ENCODE results near the gene ZNF709.
"Not testable (repeated sequence)": the region's sequence is repeated elsewhere in the genome, so short reads cannot be mapped to it uniquely, and the experiment has no call there.

Gene ZNF709

DNA sequence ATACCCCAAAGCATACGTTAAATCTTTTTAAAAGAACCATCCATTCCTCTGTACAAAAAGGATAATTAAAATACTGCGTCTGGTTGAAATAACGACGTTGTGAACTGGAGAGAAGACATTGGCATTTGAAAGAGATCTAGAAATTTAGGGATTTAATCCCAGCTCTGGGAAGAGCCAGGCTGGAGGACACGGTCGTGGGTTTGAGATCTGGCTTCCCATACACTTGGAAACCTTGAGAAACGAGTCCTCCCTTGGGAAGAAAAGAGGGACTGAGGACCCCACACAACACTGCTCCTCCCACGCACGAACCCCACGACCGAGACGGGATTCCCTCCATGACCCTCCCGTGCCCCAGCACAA lies 625 bp downstream of the ZNF709 start:
- H3K27ac ChIP-seq = peak overlapping the region; percentile 65
- POLR2A ChIA-PET (ENCODE audit: low non-redundant PET) = no interaction called here
- no peak for DNase-seq (ENCODE audit: low spot score)
- CTCF ChIA-PET = interaction anchor here (0.6 kb wide), 1 partner anchor 62 kb away, joined by 3 read pairs; no protein-coding TSS in a partner anchor
- no peak for TF ChIP-seq CTCF (conservative IDR thresholded peaks at IDR 0.05; ENCODE audit: low read depth)

DNA sequence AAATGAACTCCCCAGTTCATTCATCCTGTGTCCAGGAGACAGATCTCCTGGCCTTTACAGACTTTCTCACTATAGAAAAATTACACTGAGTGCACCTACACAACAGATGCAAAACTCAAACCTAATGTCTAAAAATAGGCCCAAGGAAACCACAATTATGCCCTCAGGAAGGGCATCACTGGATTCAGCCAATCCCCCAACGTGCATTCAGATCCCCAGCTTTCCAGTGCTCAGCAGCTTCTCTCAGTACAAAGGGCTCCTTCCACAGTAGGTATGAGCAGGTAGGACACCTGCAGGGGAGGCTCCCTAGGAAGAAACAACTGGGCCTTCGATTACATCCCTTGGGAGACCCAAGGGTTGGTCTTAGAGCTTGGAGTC lies 2.1 kb downstream of the ZNF709 start:
- POLR2A ChIA-PET (ENCODE audit: low non-redundant PET) = interaction anchor here (0.6 kb wide), 1 partner anchor 619 kb away, joined by 3 read pairs; no protein-coding TSS in a partner anchor

GRCh38 chr19:12481781-12482508 lies 2.7 kb downstream of the ZNF709 start:
- POLR2A ChIA-PET (ENCODE audit: low non-redundant PET) = interaction anchor here (0.6 kb wide), 1 partner anchor 10 kb away, joined by 4 read pairs; no protein-coding TSS in a partner anchor
- TF ChIP-seq CTCF (conservative IDR thresholded peaks at IDR 0.05; ENCODE audit: low read depth) = no peak
- H3K27ac ChIP-seq = no peak overlapping the region
- CTCF ChIA-PET = no interaction called here
- no peak for DNase-seq (ENCODE audit: low spot score)

More for the DNA sequence above, 2.1 kb downstream of the ZNF709 start:
- CTCF ChIA-PET = no interaction called here
- no peak for DNase-seq (ENCODE audit: low spot score)
- no peak overlapping the region for H3K27ac ChIP-seq
- no peak for TF ChIP-seq CTCF (conservative IDR thresholded peaks at IDR 0.05; ENCODE audit: low read depth)

DNA sequence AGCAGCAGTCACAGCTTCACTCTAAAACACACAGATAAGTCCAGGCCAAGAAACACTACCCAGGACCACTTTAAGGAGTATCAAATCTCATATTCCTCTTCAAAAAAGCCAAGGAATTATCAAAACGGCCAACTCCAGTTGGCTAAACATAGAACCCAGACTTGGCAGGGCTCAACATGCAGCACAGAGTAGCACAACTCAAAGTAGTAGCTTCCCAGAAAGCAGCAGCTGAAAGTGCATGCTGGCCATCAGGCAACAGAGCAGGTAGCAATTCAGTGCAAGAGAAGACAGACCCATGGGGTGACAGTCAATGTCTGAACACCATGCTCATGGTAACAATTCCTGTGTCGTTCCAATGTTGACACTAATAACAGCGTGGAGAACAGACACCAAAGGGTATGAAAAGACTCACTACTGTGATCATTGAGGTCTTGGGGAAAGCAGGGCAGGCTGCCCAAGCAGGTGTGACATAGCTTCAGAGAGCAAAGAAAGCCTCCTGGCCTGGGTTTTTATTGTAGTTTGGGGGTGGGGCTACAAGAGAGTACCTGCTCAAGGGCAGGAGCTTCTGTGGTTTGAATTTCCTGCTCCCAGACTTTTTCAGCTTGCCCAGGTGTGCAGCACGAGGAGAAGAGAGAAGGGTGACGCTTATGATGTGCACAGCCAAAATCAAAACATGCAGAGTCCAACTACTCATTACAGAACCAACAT lies 6.2 kb downstream of the ZNF709 start:
- TF ChIP-seq CTCF (conservative IDR thresholded peaks at IDR 0.05; ENCODE audit: low read depth) = no peak
- no peak overlapping the region for H3K27ac ChIP-seq
- POLR2A ChIA-PET (ENCODE audit: low non-redundant PET) = no interaction called here
- CTCF ChIA-PET = interaction anchor here (0.5 kb wide), 1 partner anchor 11 kb away, joined by 3 read pairs; no protein-coding TSS in a partner anchor
- no peak for DNase-seq (ENCODE audit: low spot score)

DNA sequence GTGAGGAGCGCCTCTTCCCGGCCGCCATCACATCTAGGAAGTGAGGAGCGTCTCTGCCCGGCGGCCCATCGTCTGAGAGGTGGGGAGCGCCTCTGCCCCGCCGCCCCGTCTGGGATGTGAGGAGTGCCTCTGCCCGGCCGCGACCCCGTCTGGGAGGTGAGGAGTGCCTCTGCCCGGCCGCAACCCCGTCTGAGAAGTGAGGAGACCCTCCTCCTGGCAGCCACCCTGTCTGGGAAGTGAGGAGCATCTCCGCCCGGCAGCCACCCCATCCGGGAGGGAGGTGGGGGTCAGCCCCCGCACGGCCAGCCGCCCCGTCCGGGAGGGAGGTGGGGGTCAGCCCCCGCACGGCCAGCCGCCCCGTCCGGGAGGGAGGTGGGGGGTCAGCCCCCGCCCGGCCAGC lies 17.0 kb downstream of the ZNF709 start:
- CTCF ChIA-PET; H3K27ac ChIP-seq; POLR2A ChIA-PET (ENCODE audit: low non-redundant PET); DNase-seq (ENCODE audit: low spot score): not testable (repeated sequence)

DNA sequence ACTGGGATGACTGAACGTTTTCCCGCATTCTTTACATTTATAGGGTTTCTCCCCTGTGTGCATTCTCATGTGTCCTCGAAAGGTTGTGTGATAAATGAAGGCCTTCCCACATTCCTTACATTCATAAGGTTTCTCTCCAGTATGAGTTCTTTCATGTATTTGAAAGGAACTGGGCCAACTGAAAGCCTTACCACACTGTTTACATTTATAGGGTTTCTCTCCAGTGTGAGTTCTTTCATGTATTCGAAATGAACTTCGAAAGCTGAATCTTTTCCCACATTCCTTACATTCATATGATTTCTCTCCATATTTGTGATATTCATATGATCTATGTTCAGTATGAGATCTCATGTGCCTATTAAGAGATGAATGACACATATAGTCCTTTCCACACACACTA lies 19.4 kb downstream of the ZNF709 start:
- POLR2A ChIA-PET (ENCODE audit: low non-redundant PET) = no interaction called here
- DNase-seq (ENCODE audit: low spot score) = no peak
- CTCF ChIA-PET = interaction anchor here (0.7 kb wide), 1 partner anchor 18 kb away, joined by 3 read pairs; no protein-coding TSS in a partner anchor
- no peak overlapping the region for H3K27ac ChIP-seq
- TF ChIP-seq CTCF (conservative IDR thresholded peaks at IDR 0.05; ENCODE audit: low read depth) = no peak

DNA sequence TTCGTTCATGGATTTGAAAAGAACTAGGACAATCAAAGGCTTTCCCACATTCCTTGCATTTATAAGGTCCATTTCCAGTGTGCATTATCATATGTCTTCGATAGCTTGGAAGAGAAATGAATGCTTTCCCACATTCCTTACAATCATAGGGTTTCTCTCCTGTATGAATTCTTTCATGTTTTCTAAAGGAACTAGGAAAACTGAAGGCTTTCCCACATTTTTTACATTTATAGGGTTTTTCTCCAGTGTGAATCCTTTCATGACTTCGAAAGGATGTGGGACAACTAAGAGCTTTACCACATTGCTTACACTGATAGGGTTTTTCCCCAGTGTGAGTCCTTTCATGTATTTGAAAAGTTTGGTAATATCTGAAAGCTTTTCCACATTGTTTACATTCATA lies 19.8 kb downstream of the ZNF709 start:
- no peak overlapping the region for H3K27ac ChIP-seq
- DNase-seq (ENCODE audit: low spot score) = no peak
- CTCF ChIA-PET = no interaction called here
- POLR2A ChIA-PET (ENCODE audit: low non-redundant PET) = no interaction called here
- TF ChIP-seq CTCF (conservative IDR thresholded peaks at IDR 0.05; ENCODE audit: low read depth) = no peak

GRCh38 chr19:12464139-12464538 lies 20.5 kb downstream of the ZNF709 start:
- POLR2A ChIA-PET (ENCODE audit: low non-redundant PET); DNase-seq (ENCODE audit: low spot score); H3K27ac ChIP-seq; CTCF ChIA-PET: not testable (repeated sequence)

Measured in RWPE1 (cell line).